NB4 (cell line): Measurements from ENCODE around the gene UMPS.
"Not testable (repeated sequence)": the region's sequence is repeated elsewhere in the genome, so short reads cannot be mapped to it uniquely, and the experiment has no call there.

Source experiments
- DNase-seq: peaks from one replicate; pipeline ENCODE4 v3.0.0; 2010; ENCODE audit warnings: low read depth
- H3K4me3 ChIP-seq: one replicate; pipeline ENCODE4 v1.5.1; 2011; ENCODE audit warnings: mild to moderate bottlenecking, low read depth, low read length, moderate library complexity
- CTCF ChIP-seq: IDR thresholded peaks from one replicate; pipeline ENCODE4 v1.5.1; 2012; ENCODE audit warnings: low read depth, low read length
- MAX ChIP-seq: IDR thresholded peaks from 2 replicates; pipeline ENCODE4 v1.6.1; 2011; ENCODE audit warnings: low read depth, low read length
- MYC ChIP-seq: IDR thresholded peaks from 2 replicates; pipeline ENCODE4 v1.6.1; 2011; ENCODE audit warnings: low read depth, low read length
- POLR2A ChIP-seq: IDR thresholded peaks from 2 replicates; pipeline ENCODE4 v1.6.1; 2011; ENCODE audit warnings: mild to moderate bottlenecking; ENCODE audit not compliant: insufficient read length; ENCODE audit errors: extremely low read depth

Gene UMPS

GRCh38 chr3:124748560-124749198 is 18.4 kb downstream of the UMPS start:
- no peak for TF ChIP-seq MAX
- TF ChIP-seq CTCF, result no peak
- TF ChIP-seq MYC, result no peak
- TF ChIP-seq POLR2A, result no peak
- no peak for DNase-seq
- no peak overlapping the region for H3K4me3 ChIP-seq

- not testable (repeated sequence) for H3K4me3 ChIP-seq, DNase-seq
Measured at GRCh38 chr3:124749877-124750276, 19.6 kb downstream of the UMPS start.

GRCh38 chr3:124751501-124751900 is 21.2 kb downstream of the UMPS start:
- H3K4me3 ChIP-seq, result no peak overlapping the region
- DNase-seq, result no peak
- TF ChIP-seq MYC (no peak), POLR2A (no peak), MAX (no peak)

GRCh38 chr3:124752051-124752450 is 21.8 kb downstream of the UMPS start:
- no peak for TF ChIP-seq MYC
- no peak for TF ChIP-seq CTCF
- TF ChIP-seq POLR2A, result no peak
- TF ChIP-seq MAX, result no peak

GRCh38 chr3:124757926-124758325 is 27.7 kb downstream of the UMPS start:
- not testable (repeated sequence) for H3K4me3 ChIP-seq, DNase-seq

More at GRCh38 chr3:124752051-124752450, 21.8 kb downstream of the UMPS start:
- H3K4me3 ChIP-seq, result no peak overlapping the region
- DNase-seq, result no peak

- no peak overlapping the region for H3K4me3 ChIP-seq
- DNase-seq, result no peak
- TF ChIP-seq MAX, result no peak
- TF ChIP-seq POLR2A, result no peak
- TF ChIP-seq MYC, result no peak
- TF ChIP-seq CTCF, result no peak
Measured at GRCh38 chr3:124758851-124759635, 28.8 kb downstream of the UMPS start.

GRCh38 chr3:124759666-124760401 is 29.6 kb downstream of the UMPS start:
- TF ChIP-seq MAX (no peak), CTCF (no peak), POLR2A (no peak), MYC (no peak)
- DNase-seq, result no peak
- H3K4me3 ChIP-seq, result no peak overlapping the region
